LHCN-M2 (cell line): ENCODE measurements around the gene MYH10. TPM values are rescaled to one million over a fixed set of nuclear protein-coding genes. Genes with fewer than 3 reads are reported as not detected.

Experiments used
- DNase-seq: peaks from one replicate; pipeline ENCODE4 v3.0.0-alpha.2; 2012; ENCODE audit warnings: low read depth
- total RNA-seq: library from RNA; depleted of rRNA; stranded (reverse); fragments of >200 nt; gene quantifications from 2 replicates; pipeline ENCODE4 v1.2.3, GENCODE V29; 2014

MYH10 gene
- total RNA-seq, 1 experiment from 2014 or later, result 40.4 TPM

DNA sequence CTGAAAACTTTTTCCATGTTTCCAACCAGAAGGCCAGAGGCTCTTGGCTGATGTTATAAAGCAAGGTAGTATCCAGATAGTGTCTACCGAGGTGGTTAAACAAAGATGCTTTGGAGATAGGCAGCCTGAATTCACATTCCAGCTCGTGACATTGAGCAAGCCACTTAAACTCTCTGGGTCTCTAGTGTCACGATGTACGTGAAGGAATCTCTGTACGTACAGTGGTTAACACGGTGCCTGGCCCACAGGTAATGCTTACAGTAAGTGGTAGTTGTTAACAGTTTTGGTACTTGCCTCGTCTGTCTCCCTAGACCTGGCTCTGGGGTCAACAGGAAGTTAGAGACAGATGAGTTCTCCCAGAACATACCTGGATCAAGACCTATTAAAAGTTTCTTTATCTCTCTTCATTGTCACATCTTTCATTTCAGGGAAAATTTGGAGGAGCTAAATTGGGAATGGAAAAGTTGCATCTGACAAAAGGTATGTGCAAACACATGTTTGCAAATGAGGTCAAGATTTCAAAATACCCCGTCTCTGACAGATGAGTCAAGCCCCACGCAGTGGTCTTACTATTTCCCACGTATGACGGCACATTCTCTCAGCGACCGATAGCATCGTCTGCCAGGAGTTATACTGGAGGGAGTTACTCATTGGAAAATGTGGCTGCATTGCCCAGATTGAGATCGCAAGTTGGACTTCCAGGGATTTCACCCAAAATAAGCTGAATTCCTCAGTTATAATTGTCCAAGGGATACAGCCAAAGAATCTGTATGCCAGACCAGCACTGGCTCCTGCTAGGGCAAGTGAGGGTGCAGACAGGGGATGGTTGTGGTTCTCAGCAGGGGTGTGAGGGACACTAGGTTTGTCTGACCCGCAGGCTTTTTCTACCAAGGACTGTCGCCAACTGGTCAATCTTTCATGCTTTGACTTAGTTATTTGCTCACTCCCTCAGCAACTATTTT lies 18.9 kb upstream of the MYH10 start:
- DNase-seq, result peak; percentile 38

DNA sequence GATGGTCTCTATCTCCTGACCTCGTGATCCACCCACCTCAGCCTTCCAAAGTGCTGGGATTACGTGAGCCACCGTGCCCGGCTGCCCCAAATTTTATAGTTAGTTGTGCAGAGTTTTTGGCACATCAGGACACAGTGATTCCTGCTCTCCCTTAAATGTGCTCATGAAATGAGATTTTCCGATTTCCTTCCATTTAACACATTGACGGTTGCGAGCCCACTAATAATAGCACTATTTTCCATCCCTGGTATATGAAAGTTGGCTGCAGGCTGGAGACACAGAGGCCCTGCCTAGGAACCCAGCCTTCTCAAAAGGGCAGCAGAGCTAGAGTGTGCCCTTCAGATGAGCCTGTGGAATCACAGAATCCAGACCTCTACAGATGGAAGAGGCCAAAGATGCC lies 17.4 kb upstream of the MYH10 start:
- DNase-seq, result no peak

DNA sequence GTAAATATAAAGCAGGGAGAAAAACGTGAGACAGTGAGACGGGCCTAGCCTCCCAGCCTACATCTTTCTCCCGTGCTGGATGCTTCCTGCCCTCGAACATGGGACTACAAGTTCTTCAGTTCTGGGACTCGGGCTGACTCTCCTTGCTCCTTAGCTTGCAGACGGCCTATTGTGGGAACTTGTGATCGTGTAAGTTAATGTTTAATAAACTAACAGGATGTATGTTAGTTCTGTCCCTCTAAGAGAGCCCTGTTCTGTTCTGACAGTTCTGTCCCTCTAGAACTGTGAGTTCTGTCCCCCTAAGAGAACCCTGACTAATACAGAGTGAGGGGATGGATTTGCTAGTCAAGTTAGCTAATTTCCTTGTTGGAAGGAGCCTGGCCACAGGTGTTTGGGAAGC lies 16.7 kb upstream of the MYH10 start:
- no peak for DNase-seq

DNA sequence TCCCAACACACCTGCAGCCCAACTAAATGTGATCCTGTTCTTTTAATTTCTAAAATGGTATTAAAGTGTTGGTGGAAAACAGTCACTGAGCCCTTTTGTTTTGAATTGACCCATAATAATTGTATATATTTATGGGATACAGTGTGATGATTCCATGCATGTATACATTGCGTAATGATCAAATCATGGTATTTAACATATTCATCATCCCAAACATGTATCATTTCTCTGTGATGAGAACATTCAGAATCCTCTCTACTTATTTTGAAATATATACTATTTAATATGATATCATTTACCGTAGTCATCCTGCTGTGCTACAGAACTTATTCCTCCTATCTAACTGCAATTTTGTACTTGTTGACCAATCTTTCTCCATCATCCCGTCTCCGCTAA lies 14.0 kb upstream of the MYH10 start:
- DNase-seq, result no peak

DNA sequence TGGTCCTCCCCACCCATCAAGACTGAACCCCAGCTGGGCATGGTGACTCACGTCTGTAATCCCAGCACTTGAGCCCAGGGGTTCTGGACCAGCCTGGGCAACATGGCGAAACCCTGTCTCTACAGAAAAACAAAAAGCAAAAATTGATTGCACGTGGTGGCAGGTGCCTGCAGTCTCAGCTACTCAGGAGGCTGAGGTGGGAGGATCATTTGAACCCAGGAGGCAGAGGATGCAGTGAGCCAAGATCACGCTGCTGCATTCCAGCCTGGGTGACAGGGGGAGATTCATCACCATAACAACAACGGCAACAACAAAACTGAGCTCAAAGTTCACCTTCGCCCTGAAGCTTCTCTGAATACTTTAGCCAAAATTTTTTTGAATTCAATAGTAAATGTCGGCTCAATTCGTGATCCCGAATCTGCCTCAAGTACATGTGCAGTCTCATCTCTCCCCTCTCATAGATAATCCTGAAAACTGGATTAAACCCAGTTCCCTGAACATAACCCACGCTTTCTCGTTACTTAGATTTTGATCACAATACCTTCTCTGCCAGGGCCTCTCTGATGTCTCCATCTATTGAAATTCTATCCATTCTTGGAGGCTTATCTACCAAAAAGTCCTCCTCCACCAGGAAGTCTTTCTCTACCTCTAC lies 13.5 kb upstream of the MYH10 start:
- DNase-seq, result no peak

DNA sequence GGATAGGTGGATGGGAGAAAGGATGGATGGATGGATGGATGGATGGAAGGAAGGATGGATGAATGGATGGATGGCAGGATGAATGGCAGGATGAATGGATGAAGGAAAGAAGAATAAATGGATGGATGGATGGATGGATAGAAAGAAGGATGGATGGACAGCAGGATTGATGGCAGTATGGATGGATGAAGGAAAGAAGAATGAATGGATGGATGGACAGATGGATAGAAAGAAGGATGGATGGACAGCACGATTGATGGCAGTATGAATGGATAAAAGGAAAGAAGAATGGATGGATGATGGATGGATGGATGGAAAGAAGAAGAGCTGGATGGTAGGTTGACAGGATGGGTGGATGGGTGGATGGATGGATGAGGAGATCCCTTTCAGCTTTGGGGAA lies 9.2 kb upstream of the MYH10 start:
- DNase-seq, result no peak

DNA sequence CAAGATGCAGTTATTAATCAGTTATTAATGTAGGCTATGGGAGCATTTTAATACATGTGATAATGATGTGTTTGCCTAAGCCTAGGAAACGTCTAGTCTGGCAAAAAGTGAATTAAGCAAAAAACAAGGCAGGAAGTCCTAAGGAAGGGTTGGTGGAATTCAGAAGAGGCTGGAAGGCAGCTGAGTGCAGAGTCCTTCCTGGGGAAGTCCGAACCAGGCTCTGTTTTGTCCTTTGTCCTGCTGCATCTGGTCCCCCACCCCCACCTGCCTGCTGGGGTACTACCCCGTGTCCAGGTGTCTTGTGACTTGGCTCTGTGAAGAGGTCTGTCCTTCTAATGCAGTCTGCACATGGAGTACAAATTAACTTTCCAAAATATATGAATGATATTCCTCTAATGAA lies 1.5 kb upstream of the MYH10 start:
- DNase-seq, result no peak

DNA sequence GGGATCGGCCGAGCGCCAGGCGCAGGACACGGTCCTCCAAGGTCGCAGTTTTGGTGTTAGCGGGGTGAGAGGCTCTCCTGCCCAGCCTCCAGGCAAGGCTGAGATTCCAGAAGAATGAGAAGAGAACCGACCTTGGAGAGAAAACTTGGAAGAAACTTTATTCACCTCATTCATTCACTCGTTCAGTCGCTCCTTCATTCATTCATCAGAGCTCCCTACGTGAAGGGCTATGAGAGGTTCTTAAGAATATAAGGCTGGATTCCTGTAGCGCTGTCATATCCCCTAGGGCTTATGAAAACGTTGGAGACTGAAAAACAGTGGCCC lies 991 bp upstream of the MYH10 start:
- peak; percentile 20 for DNase-seq

DNA sequence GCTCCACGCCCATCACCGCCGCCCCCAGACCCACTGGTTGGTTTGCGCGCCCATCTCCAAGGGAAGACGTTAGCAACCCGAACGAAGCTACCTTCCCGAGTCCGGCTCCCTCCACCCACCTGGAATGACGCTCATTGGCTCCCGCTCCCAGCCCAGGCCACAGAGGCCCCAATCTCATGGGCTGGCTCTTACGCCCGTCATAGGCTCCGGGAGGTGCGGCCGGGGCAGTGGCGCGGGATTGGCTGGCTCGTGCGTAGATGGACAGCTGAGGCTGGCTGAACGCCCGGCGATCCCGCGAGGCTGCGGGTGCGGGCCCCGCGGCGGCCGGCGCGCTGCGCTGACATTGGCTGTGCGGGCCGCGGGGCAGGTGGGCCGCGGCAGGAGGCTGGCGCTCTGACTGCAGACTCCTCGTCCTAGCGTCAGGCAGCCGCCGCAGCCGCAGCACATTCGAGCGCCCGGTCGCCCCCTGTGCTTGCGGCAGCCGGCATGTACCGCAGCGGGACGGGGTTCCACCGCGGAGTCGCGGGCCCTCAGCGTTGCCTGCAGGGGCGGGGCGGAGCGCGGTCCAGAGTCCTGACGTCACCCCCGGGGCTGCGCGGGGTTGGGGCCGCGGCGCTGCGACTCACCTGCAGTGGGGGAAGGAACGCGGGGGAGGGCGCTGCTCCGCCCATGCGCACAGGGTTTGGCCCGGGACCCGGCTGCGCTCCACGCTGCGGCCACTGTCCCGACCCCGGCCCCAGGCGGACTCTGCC lies 453 bp upstream of the MYH10 start:
- peak; percentile 99 for DNase-seq

DNA sequence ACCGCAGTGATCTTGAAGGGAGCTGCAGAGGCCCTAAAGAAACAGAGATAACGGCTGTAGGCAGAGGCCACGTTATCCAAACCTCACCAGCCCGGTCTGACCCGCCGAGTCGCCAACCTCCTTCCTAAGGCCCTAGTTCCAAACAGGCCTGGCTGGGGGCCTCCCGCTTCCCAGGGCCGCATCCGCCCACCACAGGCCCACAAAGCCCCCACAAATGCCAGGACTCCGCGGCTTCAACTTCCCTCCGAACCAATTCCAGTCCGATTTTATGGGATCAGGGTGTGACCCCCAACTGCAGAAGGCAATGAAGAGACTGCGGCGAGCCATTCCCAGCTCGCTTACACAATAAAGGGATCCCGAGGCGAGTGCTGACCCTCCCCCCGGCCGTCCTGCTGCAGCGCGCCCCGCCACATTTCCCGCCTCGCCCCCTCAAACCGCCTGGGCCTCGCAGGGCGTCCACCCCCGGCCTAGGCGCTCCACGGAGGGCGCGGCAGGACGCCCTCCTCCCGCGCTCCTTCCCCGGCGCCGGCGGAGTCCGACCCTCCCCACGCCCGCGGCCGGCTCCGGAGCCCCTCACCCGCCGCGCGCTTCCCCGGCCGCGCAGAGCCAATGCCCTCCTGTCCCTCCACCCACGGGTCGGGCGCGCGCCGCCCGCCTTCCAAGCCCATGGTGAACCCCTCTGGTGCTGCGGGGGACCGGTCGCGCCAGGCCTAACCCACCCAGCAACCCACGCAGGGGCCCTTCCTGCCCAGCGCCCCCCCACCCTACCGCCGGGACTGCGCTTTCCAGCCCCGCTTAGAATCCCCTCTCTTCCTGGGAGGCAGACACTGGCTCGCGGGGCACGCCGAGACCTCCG lies 926 bp downstream of the MYH10 start:
- peak; percentile 24 for DNase-seq

DNA sequence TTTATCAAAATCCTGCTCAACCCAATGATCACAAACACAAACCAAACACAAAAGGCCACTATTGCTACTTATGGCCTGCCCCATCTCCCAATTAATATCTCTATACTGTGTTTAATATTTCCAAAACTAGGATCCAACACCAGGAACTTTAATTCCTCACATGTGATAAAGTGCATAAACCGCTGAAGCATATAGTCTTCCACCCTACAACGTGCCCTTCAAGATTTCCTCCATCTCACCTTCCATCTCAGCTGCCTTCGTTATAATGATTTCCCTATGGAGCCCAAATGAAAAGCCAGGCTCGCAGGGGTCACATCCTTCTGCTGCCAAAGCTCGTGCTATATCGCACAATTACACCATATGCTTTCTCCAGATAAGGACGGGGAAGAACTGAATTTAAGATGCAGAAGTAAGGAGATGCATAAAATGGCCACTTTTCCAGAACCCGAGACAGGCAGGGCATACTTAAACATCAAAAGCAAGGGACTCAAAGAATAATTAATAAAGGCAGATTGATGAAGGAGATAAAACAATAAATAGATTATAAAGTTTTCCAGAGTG lies 1.8 kb downstream of the MYH10 start:
- no peak for DNase-seq

DNA sequence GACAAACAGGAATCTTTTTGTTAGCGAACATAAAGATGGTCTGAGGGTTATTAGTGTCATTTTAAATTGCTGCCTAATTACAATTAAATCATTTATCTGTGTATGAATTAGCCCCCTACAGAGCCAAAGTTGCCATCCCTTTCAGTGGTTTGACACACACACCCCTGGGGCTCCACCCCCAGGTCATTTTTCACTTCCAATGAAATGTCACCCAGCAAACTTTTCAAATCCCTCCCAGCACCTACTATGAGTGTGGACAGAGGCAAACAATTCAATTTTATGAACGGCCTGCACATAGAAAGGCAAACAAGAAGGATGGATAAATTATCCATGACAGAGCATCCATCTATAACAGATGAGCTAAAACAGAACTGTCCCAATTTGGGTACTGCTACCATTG lies 2.4 kb downstream of the MYH10 start:
- DNase-seq, result no peak

DNA sequence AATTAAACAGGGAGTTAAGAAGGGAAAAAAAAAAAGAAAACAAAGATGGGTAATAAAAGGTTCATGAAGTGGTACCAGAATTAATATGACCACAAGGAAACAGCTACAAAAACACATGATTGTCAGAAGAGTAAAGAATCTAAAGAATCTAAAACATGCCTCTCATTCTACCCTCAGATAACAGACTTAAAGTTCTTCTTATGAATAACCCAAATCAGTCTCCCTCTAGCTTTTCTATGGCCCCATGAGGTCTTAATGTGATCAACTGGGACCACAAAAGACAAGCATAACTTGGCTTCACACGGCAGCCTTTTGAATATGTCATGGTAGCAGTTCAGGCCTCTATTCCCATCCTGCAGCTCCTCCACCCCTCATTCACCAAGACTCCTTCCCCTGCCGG lies 6.9 kb downstream of the MYH10 start:
- DNase-seq, result peak; percentile 56

DNA sequence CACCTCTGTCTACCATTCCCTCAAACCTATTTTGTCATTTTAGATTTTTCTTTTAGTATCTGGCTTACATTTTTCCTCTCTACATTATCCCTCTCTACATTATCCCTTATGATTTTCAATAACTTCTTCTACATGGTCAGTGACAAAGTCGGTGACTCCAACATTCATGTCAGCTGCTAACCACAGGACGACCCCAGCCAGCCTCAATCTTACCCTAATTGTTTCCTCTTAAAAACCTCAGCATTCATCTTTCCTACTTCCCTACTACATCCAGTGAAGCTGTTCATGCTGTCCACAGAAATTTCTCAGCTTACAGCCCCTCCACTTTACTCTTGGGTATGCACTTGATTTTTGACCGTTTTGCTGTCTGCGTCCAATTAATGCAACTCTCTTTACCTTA lies 8.3 kb downstream of the MYH10 start:
- peak; percentile 35 for DNase-seq

DNA sequence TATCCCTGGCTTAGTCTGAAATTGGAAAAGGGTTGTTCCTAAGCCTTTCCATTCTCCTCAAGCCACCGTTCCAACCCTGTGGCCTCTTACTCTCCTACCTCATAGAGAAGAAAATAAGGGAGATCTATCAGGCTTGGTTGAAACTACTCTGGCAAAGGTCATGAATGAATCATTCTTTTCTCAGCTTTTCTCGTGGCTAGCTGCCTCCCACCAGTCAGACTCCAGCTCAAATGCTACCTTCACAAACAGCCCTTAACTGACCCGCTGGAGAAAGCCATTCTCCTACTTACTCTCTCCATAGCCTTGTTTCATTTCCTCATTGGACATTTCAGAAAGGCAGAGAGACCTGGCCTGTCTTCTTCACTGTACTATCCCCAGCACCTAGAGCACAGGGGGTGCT lies 8.9 kb downstream of the MYH10 start:
- DNase-seq, result peak; percentile 40

DNA sequence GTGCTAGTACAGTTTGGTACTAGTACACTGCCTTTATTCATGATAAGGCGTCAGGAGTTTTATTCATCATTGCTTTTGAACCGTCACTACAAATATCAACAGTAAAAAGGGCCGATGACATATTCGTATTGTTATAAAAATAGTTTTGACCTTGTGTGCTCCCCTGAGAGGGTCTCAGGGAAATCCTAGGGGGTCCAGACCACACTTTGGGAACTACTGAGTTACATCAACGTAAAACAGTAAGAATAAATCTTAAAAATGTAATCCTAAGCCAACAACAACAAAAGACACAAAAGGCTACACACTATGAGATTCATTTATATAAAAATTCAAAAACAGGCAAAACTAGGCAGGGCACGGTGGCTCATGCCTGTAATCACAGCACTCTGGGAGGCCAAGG lies 11.2 kb downstream of the MYH10 start:
- no peak for DNase-seq

DNA sequence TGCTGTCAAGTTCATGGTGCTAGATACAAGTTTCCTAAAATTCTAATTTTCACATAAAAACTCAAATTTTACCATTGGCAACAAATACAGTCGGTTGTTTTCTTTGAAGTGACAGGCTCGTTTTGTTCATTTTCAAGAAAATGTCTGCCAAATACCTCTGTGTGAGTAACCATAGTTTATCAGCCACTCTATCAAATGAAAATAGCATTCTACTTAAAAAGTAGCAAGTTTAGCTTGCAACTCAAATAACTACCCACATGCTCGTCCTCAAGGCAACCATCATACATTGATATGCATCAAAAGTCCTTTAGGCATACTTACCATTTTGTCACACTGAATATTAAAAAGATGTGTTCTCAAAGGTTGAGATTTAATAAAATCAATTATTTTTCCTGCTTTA lies 11.7 kb downstream of the MYH10 start:
- no peak for DNase-seq

DNA sequence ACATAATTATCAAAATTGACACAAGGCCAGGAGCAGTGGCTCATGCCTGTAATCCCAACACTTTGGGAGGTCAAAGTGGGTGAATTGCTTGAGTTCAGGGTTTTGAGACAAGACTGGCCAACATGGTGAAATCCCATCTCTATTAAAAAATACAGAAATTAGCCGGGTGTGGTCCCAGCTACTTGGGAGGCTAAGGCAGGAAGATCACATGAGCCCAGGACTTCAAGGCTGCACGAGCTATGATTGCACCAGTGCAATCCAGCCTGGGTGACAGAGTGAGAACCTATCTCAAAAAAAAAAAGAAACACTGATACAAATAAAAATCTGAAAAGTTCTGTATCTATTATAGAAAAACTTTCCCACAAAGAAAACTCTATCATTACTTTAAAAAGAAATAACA lies 15.5 kb downstream of the MYH10 start:
- no peak for DNase-seq

DNA sequence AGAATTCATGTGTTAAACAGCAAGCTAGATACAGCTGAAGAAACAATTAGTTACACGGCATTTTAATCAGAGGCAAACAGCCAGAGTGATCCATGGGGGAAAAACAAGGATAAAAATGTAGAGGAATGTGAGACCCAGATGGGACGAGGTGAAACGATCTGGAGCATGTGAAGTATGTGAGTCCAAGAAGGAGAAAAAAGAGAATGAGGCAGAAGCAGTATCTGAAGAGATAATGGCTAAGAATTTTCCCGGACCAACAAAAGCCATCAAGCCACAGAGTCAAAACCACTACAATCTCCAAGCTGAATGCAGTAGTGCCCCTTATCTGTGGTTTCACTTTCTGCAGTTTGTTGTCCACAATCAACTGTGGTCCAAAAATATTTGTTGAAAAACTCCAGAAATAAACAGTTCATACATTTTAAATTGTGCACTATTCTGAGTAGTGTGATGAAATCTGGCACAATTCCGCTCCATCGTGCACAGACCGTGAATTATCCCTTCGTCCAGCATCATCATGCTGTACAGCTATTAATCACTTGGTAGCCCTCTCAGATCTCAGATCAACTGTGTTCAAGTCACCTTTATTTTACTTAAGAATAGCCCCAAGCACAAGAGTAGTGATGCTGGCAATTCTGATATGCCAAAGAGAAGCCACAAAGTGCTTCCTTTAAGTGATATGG lies 18.8 kb downstream of the MYH10 start:
- no peak for DNase-seq

DNA sequence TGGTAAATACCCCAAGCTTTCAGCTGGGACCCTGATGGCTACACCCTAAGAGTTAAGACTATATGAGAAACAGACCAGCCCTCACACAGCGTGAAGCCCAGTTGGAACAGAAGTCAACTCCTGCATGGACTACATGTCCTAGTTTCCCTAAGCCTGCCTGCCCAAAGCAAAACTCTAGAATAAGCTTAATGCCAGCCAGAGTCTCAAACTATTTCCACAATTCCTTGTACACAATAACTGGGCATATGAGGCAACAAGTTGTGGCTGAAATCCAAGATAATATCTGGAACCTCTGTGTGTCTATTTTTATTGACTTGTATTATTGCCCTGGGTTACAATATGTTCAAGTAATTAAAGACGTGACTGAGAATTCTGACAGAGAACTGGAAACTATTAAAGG lies 19.4 kb downstream of the MYH10 start:
- DNase-seq, result peak; percentile 35

DNA sequence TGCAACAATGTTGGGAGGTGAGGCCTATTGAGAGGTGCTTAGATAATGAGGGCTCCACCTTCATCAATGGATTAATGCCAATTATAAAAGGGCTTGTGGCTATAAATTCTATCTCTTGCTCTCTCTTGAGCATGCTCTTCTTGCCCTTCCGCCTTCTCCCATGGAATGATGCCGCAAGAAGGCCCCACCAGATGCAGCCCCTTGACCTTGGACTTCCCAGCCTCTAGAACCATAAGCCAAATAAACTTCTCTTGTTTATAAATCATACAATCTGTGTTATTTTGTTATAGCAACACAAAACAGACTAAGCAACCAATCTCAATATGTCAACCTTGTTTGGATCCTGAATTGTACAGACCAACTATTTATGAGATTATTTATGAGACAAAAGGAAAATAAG lies 20.0 kb downstream of the MYH10 start:
- no peak for DNase-seq
